CD14-positive monocyte (primary cell): ENCODE results near the gene MED29. TPM values are rescaled to one million over a fixed set of nuclear protein-coding genes. Genes with fewer than 3 reads are reported as not detected.

Source experiments
- DNase-seq, 3 donors: peaks; one replicate each; pipeline ENCODE4 v3.0.0-alpha.2; 2011 to 2022
- H2AFZ ChIP-seq: 2 replicates; pipeline ENCODE4 v1.6.0; 2012; ENCODE audit warnings: mild to moderate bottlenecking, low read depth, low read length, inconsistent platforms; ENCODE audit not compliant: insufficient read depth, poor library complexity, severe bottlenecking
- H3K27ac ChIP-seq, 2 donors: 1 replicate in 1 of 2; 2 replicates in 1 of 2; pipeline ENCODE4 v1.5.1; 2012 to 2013; ENCODE audit warnings: low read length in 2 of 2, control low read depth in 1 of 2, inconsistent platforms in 1 of 2, low read depth in 1 of 2, mild to moderate bottlenecking in 1 of 2
- H3K27me3 ChIP-seq, 2 donors: one replicate each; pipeline versions ENCODE4 v1.6.0 to v1.6.1; 2011 to 2013; ENCODE audit warnings: low read length in 2 of 2; ENCODE audit not compliant: control insufficient read depth in 2 of 2, insufficient read depth in 2 of 2
- H3K36me3 ChIP-seq, 2 donors: replicated peaks in 1 of 2; 1 replicate in 1 of 2; 2 replicates in 1 of 2; pipeline versions ENCODE4 v1.5.1 to v1.6.1; 2012 to 2013; ENCODE audit warnings: low read length in 2 of 2, control low read depth in 1 of 2, inconsistent platforms in 1 of 2, mild to moderate bottlenecking in 1 of 2; ENCODE audit not compliant: insufficient read depth in 2 of 2, control insufficient read depth in 1 of 2
- H3K4me1 ChIP-seq, 2 donors: 1 replicate in 1 of 2; 2 replicates in 1 of 2; pipeline versions ENCODE4 v1.5.1 to v1.6.1; 2012 to 2013; ENCODE audit warnings: low read length in 2 of 2, control low read depth in 1 of 2, inconsistent platforms in 1 of 2, mild to moderate bottlenecking in 1 of 2, moderate library complexity in 1 of 2; ENCODE audit not compliant: insufficient read depth in 2 of 2, control insufficient read depth in 1 of 2
- H3K4me2 ChIP-seq: replicated peaks from 2 replicates; pipeline ENCODE3; 2012; ENCODE audit warnings: low read length, moderate library complexity, mild to moderate bottlenecking; ENCODE audit not compliant: poor library complexity, severe bottlenecking; ENCODE audit errors: extremely low read depth
- H3K4me3 ChIP-seq, 3 experiments: fragments of 200-600 bp in 1 of 3; sonication (generic) in 1 of 3; replicated peaks in 1 of 3; 1 replicate in 2 of 3; 2 replicates in 1 of 3; pipeline ENCODE4 v1.5.1; 2011 to 2013; ENCODE audit warnings: low read length in 3 of 3, mild to moderate bottlenecking in 3 of 3, control low read depth in 2 of 3, low read depth in 2 of 3, inconsistent platforms in 1 of 3, moderate library complexity in 1 of 3
- H3K79me2 ChIP-seq: 2 replicates; pipeline ENCODE4 v1.6.0; 2012; ENCODE audit warnings: mild to moderate bottlenecking, control low read depth, inconsistent platforms, low read length, moderate library complexity; ENCODE audit not compliant: insufficient read depth
- H3K9ac ChIP-seq: 2 replicates; pipeline ENCODE4 v1.6.0; 2017; ENCODE audit warnings: low read length, mild to moderate bottlenecking; ENCODE audit not compliant: insufficient read depth, poor library complexity, severe bottlenecking
- H3K9me3 ChIP-seq, 2 donors: replicated peaks in 1 of 2; 1 replicate in 1 of 2; 2 replicates in 1 of 2; pipeline versions ENCODE4 v1.5.1 to v1.6.1; 2012 to 2013; ENCODE audit warnings: low read length in 2 of 2, control low read depth in 1 of 2; ENCODE audit not compliant: control insufficient read depth in 1 of 2, insufficient read depth in 1 of 2
- H4K20me1 ChIP-seq: 2 replicates; pipeline ENCODE4 v1.6.0; 2012; ENCODE audit warnings: mild to moderate bottlenecking, low read length, control low read depth, moderate library complexity; ENCODE audit not compliant: insufficient read depth
- H3K27ac Mint-ChIP-seq, 7 donors: one replicate each; pipeline ENCODE4 v1.8.0; 2020; ENCODE audit warnings: mild to moderate bottlenecking in 7 of 7, mixed read lengths in 7 of 7, moderate library complexity in 6 of 7, inconsistent platforms in 2 of 7
- H3K27me3 Mint-ChIP-seq, 3 donors: one replicate each; pipeline ENCODE4 v1.8.0; 2021 to 2022; ENCODE audit warnings: low read depth in 3 of 3, mild to moderate bottlenecking in 3 of 3, mixed read lengths in 3 of 3, moderate library complexity in 3 of 3, inconsistent platforms in 1 of 3
- H3K36me3 Mint-ChIP-seq, 2 donors: one replicate each; pipeline ENCODE4 v1.8.0; 2020; ENCODE audit warnings: mixed read lengths in 2 of 2, inconsistent platforms in 1 of 2, mild to moderate bottlenecking in 1 of 2
- H3K4me1 Mint-ChIP-seq: one replicate; pipeline ENCODE4 v1.8.0; 2020; ENCODE audit warnings: mild to moderate bottlenecking, mixed read lengths
- H3K4me3 Mint-ChIP-seq, 2 donors: one replicate each; pipeline ENCODE4 v1.8.0; 2020; ENCODE audit warnings: mild to moderate bottlenecking in 2 of 2, mixed read lengths in 2 of 2, moderate library complexity in 1 of 2
- H3K9me3 Mint-ChIP-seq, 7 donors: one replicate each; pipeline ENCODE4 v1.8.0; 2020 to 2022; ENCODE audit warnings: mixed read lengths in 7 of 7, mild to moderate bottlenecking in 6 of 7, moderate library complexity in 6 of 7, inconsistent platforms in 2 of 7
- CTCF ChIP-seq: fragments of 200-600 bp; IDR thresholded peaks from one replicate; pipeline ENCODE4 v1.8.0; 2022; ENCODE audit warnings: antibody characterized with exemption, mild to moderate bottlenecking
- WGBS: methylation state at CpG from one replicate; pipeline ENCODE4 v1.1.5; 2013; ENCODE audit warnings: missing lambda C conversion rate; ENCODE audit not compliant: insufficient coverage; 5-methylcytosine and 5-hydroxymethylcytosine counted together
- intact Hi-C, 2 donors: fragments of 100-400 bp; cut with micrococcal nuclease; formaldehyde crosslinking; loops; one replicate each; pipeline versions ENCODE4 v1.15.0 to v1.15.1; 2023
- polyA plus RNA-seq, 3 donors: library from polyadenylated mRNA; depleted of rRNA in 1 of 3; unstranded in 2 of 3; stranded (reverse) in 1 of 3; fragments of 300-500 nt in 2 of 3; fragments of >200 nt in 1 of 3; fragmentation: Illumina TruSeq in 2 of 3; gene quantifications; 1 replicate in 2 of 3; 2 replicates in 1 of 3; pipeline ENCODE4 v1.2.3, GENCODE V29; 2012 to 2021

The MED29 gene
- polyA plus RNA-seq, 3 donors: 35.8 to 38.2 (median 37.0) TPM

GRCh38 chr19:39345956-39346355 is 45.2 kb upstream of the MED29 start:
- Mint-ChIP-seq H3K27me3 (peaks cover 0 to 4% (median 3%) of the 10 kb centered on the region in 3 donors), H3K4me3 (no peak overlapping the region), H3K36me3 (peaks cover 51 to 56% of the 10 kb centered on the region in 2 donors), H3K4me1 (peaks cover 42% of the 10 kb centered on the region), H3K9me3 (peaks cover 0 to 8% (median 0%) of the 10 kb centered on the region in 7 donors), H3K27ac (peak overlapping the region in 4 of 7 donors; percentile 7 to 57 (median 14))
- intact Hi-C loops: loop anchor here (5.0 to 10.0 kb wide), 2 partner anchors 36 to 489 kb away; partner anchors contain the start of gene DYRK1B (in 1 of the 2)
- no peak overlapping the region for H3K4me3 ChIP-seq
- WGBS: 89% methylated on average over 1 of the region's 1 CpG
- no peak for TF ChIP-seq CTCF
- no peaks in the 10 kb centered on the region for H3K27me3 ChIP-seq
- peaks cover 77% of the 10 kb centered on the region for H3K79me2 ChIP-seq
- DNase-seq: no peak
- H2AFZ ChIP-seq: no peak overlapping the region
- peaks cover 19 to 52% of the 10 kb centered on the region in 2 donors for H3K36me3 ChIP-seq
- no peaks in the 10 kb centered on the region for H3K9me3 ChIP-seq
- H3K9ac ChIP-seq: no peak overlapping the region
- peaks cover 13 to 17% of the 10 kb centered on the region in 2 donors for H3K4me1 ChIP-seq
- peaks cover 42% of the 10 kb centered on the region for H4K20me1 ChIP-seq
- H3K4me2 ChIP-seq: no peak overlapping the region
- H3K27ac ChIP-seq: peak overlapping the region in 1 of 2 donors; percentile 12

DNA sequence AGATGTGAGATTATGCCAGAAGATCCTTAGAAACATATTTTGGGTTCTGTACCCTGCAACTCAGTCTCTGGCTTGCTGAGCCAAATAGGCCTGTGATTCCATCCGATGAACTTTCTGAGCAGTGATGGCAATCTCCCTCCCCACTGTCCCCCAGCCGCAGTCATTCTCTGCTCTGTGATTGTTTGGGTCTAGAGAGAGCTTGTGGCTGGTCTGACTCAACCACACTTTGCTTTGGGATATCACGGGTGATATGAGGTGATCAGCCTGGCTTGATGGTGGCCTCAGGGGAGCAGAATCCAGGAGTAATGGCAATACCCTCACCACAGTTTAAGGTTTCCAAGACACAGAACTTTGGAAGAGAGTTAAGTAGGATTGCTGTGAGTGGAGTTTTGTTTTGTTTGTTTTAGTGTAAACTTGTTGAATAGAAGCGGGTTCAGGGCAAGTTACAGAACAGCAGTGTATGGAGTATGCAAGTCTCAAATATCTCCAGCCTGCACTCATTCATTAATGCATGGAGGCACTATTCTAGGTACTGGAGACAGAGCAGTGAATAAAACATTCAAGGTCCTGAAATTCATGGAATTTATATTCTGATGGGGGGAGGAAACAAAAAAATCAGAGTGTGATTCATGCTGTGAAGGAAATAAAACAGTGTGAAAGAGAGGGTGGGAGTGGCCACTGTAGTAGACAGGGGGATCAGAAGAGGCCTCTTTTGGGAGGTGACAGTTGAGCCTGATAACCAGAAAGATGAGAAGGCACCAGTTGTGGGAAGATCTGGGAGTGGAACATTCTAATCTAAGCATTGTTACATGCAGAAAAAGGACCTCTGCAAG is 43.6 kb upstream of the MED29 start:
- DNase-seq: no peak
- H3K9me3 ChIP-seq: no peaks in the 10 kb centered on the region
- Mint-ChIP-seq H3K4me3 (no peak overlapping the region), H3K9me3 (peaks cover 0 to 5% (median 0%) of the 10 kb centered on the region in 7 donors), H3K27me3 (peaks cover 0 to 4% (median 2%) of the 10 kb centered on the region in 3 donors), H3K36me3 (peaks cover 61 to 71% of the 10 kb centered on the region in 2 donors), H3K4me1 (peaks cover 40% of the 10 kb centered on the region), H3K27ac (peak overlapping the region in 2 of 7 donors; percentile 16 to 34)
- no peak overlapping the region for H3K4me3 ChIP-seq
- H2AFZ ChIP-seq: no peak overlapping the region
- H3K27me3 ChIP-seq: no peaks in the 10 kb centered on the region
- 90% methylated on average over 2 of the region's 4 CpGs for WGBS
- peaks cover 71% of the 10 kb centered on the region for H3K79me2 ChIP-seq
- intact Hi-C loops: loop anchor here (5.0 to 10.0 kb wide), 2 partner anchors 35 to 487 kb away; partner anchors contain the start of gene DYRK1B (in 1 of the 2)
- H3K36me3 ChIP-seq: peaks cover 27 to 68% of the 10 kb centered on the region in 2 donors
- no peak for TF ChIP-seq CTCF
- H3K27ac ChIP-seq: no peak overlapping the region
- no peak overlapping the region for H3K9ac ChIP-seq
- H3K4me2 ChIP-seq: no peak overlapping the region
- H3K4me1 ChIP-seq: peaks cover 12 to 15% of the 10 kb centered on the region in 2 donors
- peaks cover 57% of the 10 kb centered on the region for H4K20me1 ChIP-seq
